HUES64 (cell line): ENCODE measurements around the gene ANK3. TPM values are rescaled to one million over a fixed set of nuclear protein-coding genes. Genes with fewer than 3 reads are reported as not detected.

Source experiments
- H3K27ac ChIP-seq: 2 replicates; pipeline ENCODE4 v1.7.0; 2013; ENCODE audit warnings: low read depth, low read length, inconsistent platforms
- H3K27me3 ChIP-seq: 2 replicates; pipeline ENCODE4 v1.6.1; 2013; ENCODE audit warnings: mild to moderate bottlenecking, low read length; ENCODE audit not compliant: insufficient read depth
- H3K36me3 ChIP-seq: 2 replicates; pipeline ENCODE4 v1.6.1; 2013; ENCODE audit warnings: mild to moderate bottlenecking, low read length; ENCODE audit not compliant: insufficient read depth
- H3K4me1 ChIP-seq: 2 replicates; pipeline ENCODE4 v1.6.1; 2013; ENCODE audit warnings: mild to moderate bottlenecking, low read length, moderate library complexity; ENCODE audit not compliant: insufficient read depth
- H3K4me3 ChIP-seq: 2 replicates; pipeline ENCODE4 v1.5.1; 2013; ENCODE audit warnings: mild to moderate bottlenecking, low read length, moderate library complexity
- H3K9ac ChIP-seq: 2 replicates; pipeline ENCODE4 v1.6.1; 2013; ENCODE audit warnings: mild to moderate bottlenecking, low read depth, low read length
- H3K9me3 ChIP-seq: 2 replicates; pipeline ENCODE4 v1.6.1; 2013; ENCODE audit warnings: low read depth, low read length; ENCODE audit not compliant: insufficient read depth
- WGBS: fragments of 150-250, 120-280 bp; methylation state at CpG from one replicate; pipeline ENCODE4 v1.1.7; 2013; ENCODE audit warnings: missing lambda C conversion rate; 5-methylcytosine and 5-hydroxymethylcytosine counted together
- polyA plus RNA-seq, 2 experiments: library from polyadenylated mRNA; stranded (reverse); fragments of 50-300 nt; gene quantifications; one replicate each; pipeline ENCODE4 v1.2.3, GENCODE V29; 2013

Gene ANK3
- polyA plus RNA-seq (2013, experiment 1 of 2), result 24.5 TPM
- 33.9 TPM for polyA plus RNA-seq (2013, experiment 2 of 2)

DNA sequence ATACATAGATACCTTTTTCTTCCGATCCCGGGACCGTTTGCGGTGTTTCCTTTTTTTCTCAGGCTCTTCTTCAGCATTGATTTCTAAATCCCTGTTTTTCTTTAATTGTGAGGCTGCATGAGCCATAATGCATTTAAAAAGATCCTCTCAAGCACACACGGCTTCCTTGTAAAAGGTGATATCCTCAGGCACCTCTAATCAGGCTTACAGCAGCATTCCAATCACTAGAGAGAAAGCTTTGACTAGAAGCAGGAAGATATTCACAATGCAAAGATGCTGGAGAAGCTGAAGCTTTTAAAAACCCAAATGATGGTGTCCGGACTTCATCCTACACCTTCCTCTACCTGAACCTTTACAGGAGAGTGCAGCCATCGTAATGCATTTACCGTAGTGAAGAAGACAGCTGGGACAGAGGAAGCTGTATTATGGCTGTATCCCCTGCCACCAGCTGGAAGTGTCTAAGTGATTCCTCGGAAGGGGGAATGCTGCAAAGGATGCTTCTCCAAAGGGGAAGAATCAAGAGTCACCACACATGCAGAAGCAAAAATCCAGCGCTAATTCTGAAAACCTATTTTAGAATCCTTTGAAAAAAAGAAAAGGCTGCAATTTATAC lies at the start of gene ANK3:
TSS of gene ANK3 (minus strand) at position 463 of the 613 bp plus-strand sequence. CDS start at position 126, 337 bp downstream.
- Histone ChIP-seq H3K4me3 (no peak within 1 kb of the TSS), H3K27me3 (peaks cover 3% of the 10 kb centered on the region; the same call in 1 of the 2 replicates), H3K36me3 (no peaks in the 10 kb centered on the region), H3K9me3 (no peaks in the 10 kb centered on the region), H3K4me1 (peaks cover 24% of the 10 kb centered on the region), H3K9ac (no peak within 1 kb of the TSS), H3K27ac (no peak within 1 kb of the TSS)
- WGBS, result 77% methylated on average over 10 of the region's 10 CpGs

DNA sequence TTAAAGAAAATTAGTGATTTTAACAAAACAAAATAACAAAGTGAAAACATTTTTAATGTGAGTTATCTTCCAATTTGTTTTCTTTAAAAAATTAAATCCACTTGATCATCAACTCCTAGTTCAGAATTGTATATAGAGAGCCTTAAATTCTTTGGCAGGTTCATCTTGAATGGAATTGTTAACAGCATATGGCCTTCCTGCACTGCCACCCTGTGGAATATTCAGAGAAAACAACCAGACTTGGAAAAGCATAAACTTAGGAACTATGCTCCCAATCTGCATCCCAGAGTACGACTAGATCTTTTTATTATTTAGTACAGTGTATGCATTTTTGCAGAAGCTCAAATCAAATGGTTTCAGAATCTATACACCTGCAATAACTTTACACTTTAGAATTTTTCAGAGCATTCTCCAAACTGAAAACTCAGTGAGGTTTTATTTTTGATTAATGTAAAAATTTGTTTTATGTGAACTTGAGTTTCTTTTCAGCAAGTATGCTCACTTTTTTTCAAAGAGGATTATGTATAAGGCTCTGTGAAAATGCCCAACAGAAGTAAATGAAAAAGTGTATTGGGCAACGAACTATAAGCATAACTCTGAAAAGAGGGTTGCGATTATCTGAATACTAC lies 44.9 kb upstream of the ANK3 start:
- no peak overlapping the region for H3K4me3 ChIP-seq
- H3K27me3 ChIP-seq, result no peaks in the 10 kb centered on the region
- H3K9me3 ChIP-seq, result no peaks in the 10 kb centered on the region
- no peaks in the 10 kb centered on the region for H3K36me3 ChIP-seq
- H3K4me1 ChIP-seq, result peaks cover 5% of the 10 kb centered on the region; the same call in 1 of the 2 replicates
- no peak overlapping the region for H3K27ac ChIP-seq
- 94% methylated on average over 2 of the region's 3 CpGs for WGBS
- no peak overlapping the region for H3K9ac ChIP-seq

GRCh38 chr10:60433684-60434083 lies 44.0 kb upstream of the ANK3 start:
- Histone ChIP-seq H3K9me3 (no peaks in the 10 kb centered on the region), H3K27ac (no peak overlapping the region), H3K36me3 (no peaks in the 10 kb centered on the region), H3K9ac (no peak overlapping the region), H3K4me1 (peaks cover 5% of the 10 kb centered on the region; the same call in 1 of the 2 replicates), H3K4me3 (no peak overlapping the region), H3K27me3 (no peaks in the 10 kb centered on the region)
- 90% methylated on average over 3 of the region's 3 CpGs for WGBS

- H3K9me3 ChIP-seq, result no peaks in the 10 kb centered on the region
- WGBS, result 73% methylated on average over 5 of the region's 7 CpGs
- no peaks in the 10 kb centered on the region for H3K4me1 ChIP-seq
- no peaks in the 10 kb centered on the region for H3K27me3 ChIP-seq
- no peaks in the 10 kb centered on the region for H3K36me3 ChIP-seq
- H3K4me3 ChIP-seq, result no peak overlapping the region
- H3K9ac ChIP-seq, result no peak overlapping the region
- H3K27ac ChIP-seq, result no peak overlapping the region
These were observed 41.3 kb upstream of the ANK3 start for GRCh38 chr10:60430836-60431597.

DNA sequence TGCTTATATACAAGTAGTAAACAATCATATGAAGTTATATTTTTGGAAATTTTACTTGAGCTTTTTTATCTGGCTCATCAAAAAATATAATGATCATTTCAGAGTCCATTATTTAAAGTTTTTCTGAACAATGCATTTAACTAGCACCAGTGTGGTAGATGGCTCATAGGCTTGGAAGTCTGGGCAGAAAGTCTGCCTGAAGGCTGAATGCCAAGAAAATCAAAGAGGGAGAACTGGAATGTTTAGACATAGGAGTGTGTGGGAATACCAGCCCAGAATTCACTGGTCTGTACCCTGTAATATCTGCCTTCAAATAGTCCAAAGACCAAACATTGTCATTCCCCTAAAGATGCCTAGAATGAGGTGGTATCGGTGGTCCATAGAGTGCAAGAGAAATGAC lies 40.3 kb upstream of the ANK3 start:
- 92% methylated on average over 1 of the region's 1 CpG for WGBS

GRCh38 chr10:60429084-60429849 lies 39.6 kb upstream of the ANK3 start:
- Histone ChIP-seq H3K4me1 (no peaks in the 10 kb centered on the region), H3K4me3 (no peak overlapping the region), H3K9ac (no peak overlapping the region), H3K9me3 (no peaks in the 10 kb centered on the region), H3K27ac (no peak overlapping the region), H3K27me3 (no peaks in the 10 kb centered on the region), H3K36me3 (no peaks in the 10 kb centered on the region)
- 82% methylated on average over 1 of the region's 2 CpGs for WGBS

More for the DNA sequence above, 40.3 kb upstream of the ANK3 start:
- no peak overlapping the region for H3K9ac ChIP-seq
- no peaks in the 10 kb centered on the region for H3K36me3 ChIP-seq
- H3K27me3 ChIP-seq, result no peaks in the 10 kb centered on the region
- no peaks in the 10 kb centered on the region for H3K9me3 ChIP-seq
- H3K27ac ChIP-seq, result no peak overlapping the region
- H3K4me1 ChIP-seq, result no peaks in the 10 kb centered on the region
- H3K4me3 ChIP-seq, result no peak overlapping the region

DNA sequence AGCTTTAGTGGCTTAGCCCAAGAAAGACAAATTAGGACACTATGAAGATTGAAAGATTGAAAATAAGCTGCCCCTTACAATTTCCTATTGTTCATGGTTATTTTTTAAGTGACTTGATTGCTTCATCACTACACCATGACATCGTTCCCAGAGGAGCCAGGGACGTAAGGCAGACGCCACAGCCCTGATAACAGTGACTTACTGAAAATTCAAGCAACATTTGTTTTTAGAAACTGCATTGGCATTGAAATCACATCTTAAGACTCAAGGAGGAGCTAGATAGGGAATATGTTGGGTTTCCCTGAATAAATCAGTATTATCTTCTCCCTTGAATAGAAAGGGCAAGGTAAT lies 38.7 kb upstream of the ANK3 start:
- WGBS, result 94% methylated on average over 3 of the region's 3 CpGs
- no peaks in the 10 kb centered on the region for H3K27me3 ChIP-seq
- H3K9me3 ChIP-seq, result no peaks in the 10 kb centered on the region
- no peak overlapping the region for H3K9ac ChIP-seq
- H3K27ac ChIP-seq, result no peak overlapping the region
- H3K36me3 ChIP-seq, result no peaks in the 10 kb centered on the region
- no peak overlapping the region for H3K4me3 ChIP-seq
- no peaks in the 10 kb centered on the region for H3K4me1 ChIP-seq

GRCh38 chr10:60427709-60428386 lies 38.2 kb upstream of the ANK3 start:
- H3K4me1 ChIP-seq, result no peaks in the 10 kb centered on the region
- H3K9me3 ChIP-seq, result no peaks in the 10 kb centered on the region

GRCh38 chr10:60427148-60427547 lies 37.5 kb upstream of the ANK3 start:
- Histone ChIP-seq H3K9ac (no peak overlapping the region), H3K27ac (no peak overlapping the region), H3K27me3 (no peaks in the 10 kb centered on the region), H3K4me1 (no peaks in the 10 kb centered on the region), H3K36me3 (no peaks in the 10 kb centered on the region), H3K9me3 (no peaks in the 10 kb centered on the region), H3K4me3 (no peak overlapping the region)
- 100% methylated on average over 1 of the region's 1 CpG for WGBS

More at GRCh38 chr10:60427709-60428386, 38.2 kb upstream of the ANK3 start:
- H3K27ac ChIP-seq, result no peak overlapping the region
- 96% methylated on average over 3 of the region's 3 CpGs for WGBS
- no peaks in the 10 kb centered on the region for H3K27me3 ChIP-seq
- no peak overlapping the region for H3K4me3 ChIP-seq
- H3K36me3 ChIP-seq, result no peaks in the 10 kb centered on the region
- no peak overlapping the region for H3K9ac ChIP-seq

DNA sequence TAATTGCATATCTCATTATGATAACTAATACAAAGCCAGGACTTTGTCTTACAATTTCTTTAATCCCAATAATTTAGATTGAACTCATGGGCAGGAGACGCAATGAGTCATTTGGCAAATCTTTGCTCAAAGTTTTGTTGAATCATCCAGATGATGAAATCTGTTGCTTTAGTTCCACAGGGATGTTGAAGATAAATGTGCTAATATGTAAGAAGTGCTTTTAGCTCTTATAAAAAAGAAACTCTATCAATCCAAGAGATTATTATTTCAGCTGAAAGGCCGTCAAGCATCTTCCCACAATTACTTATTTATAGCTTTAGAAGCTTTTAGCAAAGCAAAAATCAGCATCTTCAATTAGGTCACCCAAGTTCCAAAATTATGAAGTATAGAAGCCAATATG lies 36.8 kb upstream of the ANK3 start:
- Histone ChIP-seq H3K27ac (no peak overlapping the region), H3K9me3 (no peaks in the 10 kb centered on the region), H3K36me3 (no peaks in the 10 kb centered on the region), H3K4me3 (no peak overlapping the region), H3K4me1 (no peaks in the 10 kb centered on the region), H3K27me3 (peaks cover 2% of the 10 kb centered on the region; the same call in 1 of the 2 replicates), H3K9ac (no peak overlapping the region)
- 97% methylated on average over 2 of the region's 2 CpGs for WGBS
